ENCODE measurements around the gene LYVE1. TPM values are rescaled to one million over a fixed set of nuclear protein-coding genes. Genes with fewer than 3 reads are reported as not detected.

LYVE1 gene
- total RNA-seq, 2 donors from 2014 or later: 112 to 292 TPM

DNA sequence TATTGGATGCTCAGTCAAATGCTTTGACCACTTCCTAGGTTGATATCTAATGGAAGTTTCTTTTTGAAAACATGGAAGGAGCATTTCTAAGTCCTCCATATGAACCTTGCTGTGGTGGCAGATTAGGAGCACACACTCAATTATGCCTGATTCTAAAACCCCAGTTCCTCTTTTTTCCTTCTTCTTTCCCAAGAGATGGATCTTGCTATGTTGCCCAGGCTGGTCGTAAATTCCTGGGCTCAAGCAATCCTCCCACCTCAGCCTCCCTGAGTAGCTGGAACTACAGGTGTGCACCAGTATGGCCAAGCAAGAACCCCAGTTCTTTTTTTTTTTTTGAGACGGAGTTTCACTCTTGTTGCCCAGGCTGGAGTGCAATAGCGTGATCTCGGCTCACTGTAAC is 3.0 kb downstream of the LYVE1 start:
- intact Hi-C loops (cut with DNase I): no loop called here
- DNase-seq (ENCODE audit: low spot score): no peak

DNA sequence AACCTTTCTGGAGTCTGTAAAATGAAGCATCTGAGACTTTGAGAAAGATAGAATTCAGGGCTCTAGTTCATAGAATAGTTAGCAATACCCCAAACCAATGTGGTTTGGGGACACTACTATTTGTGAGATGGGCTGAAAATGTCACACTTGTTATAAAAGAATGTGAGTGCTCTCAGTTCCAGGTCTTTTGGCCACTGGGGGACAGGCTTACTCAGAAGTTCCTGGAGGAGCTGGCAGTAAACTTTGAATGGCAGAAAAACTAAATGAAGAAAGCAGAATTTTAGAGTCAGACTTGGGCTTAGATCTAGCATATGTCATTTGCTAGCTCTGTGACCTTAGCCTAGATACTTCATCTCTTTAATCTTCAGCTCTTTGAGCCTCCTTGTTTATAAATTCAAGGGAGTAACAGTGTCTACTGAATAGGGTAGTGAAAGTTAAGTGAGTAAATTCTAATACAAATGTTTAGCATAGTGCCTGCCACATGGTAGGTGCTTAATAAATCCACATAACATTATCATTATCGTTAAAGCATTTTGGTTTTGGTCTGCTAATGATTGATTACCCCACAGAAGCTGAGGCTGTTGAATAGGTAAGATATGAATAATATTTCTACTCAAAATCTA is 3.7 kb downstream of the LYVE1 start:
- intact Hi-C loops (cut with DNase I): no loop called here
- DNase-seq (ENCODE audit: low spot score): no peak

- intact Hi-C loops (cut with DNase I): no loop called here
- no peak for DNase-seq (ENCODE audit: low spot score)
These were observed 4.4 kb downstream of the LYVE1 start for GRCh38 chr11:10564030-10564429.

DNA sequence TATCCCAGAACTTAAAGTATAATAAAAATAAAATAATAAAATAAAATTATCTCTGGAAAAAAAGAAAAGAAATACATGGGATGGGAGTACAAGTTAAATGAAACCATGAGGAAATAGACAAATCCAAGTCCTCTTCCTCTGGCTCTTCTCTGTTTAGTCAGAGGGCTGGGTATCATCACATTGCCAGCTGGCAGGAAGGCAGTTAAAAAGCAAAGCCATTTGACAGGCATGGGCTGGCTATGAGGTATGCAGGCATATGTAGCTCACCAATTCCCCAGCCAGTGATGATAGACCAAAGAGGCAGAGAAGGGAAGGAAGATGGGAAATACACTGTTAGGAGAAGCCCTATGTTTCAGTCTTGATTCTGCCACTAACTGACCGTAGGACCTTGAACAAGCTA is 6.5 kb downstream of the LYVE1 start:
- DNase-seq (ENCODE audit: low spot score): no peak
- intact Hi-C loops (cut with DNase I): no loop called here

DNA sequence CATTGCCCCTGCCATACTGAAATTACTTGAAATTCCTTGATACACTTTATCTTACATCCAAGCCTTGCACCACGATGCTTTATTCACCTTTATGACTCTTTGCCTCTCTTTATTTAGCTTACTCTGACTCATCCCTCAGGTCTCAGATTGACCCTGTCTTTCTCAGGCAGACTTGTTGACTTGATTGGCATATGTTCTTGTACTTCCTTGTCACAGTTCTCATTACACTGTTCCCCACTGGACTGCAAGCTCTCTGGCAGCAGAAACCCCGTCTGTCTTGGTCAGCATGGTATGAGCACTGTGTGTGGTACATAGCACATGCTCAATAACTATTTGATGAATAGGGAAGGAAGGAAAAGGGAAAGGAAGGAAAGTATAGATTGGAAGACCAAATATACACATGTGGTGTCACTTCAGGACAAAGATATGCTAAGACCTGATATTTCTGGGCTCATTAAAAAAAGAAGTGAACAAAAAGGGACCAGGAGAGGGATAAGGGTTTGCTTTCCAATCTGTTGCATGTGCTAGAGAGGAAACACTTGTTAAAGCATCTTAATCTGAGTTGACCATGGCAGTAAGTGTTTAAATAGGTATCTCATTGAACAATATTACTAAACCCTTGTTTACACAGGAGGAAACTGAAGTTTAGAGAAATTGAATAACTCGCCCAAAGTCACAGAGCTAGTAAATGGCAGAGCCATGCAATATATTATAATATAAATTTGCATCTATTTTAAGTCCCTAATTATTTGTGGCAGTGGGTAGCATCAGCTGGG is 7.2 kb downstream of the LYVE1 start:
- intact Hi-C loops (cut with DNase I): no loop called here
- no peak for DNase-seq (ENCODE audit: low spot score)

GRCh38 chr11:10558288-10558687 is 10.2 kb downstream of the LYVE1 start:
- intact Hi-C loops (cut with DNase I): no loop called here
- DNase-seq (ENCODE audit: low spot score): no peak

DNA sequence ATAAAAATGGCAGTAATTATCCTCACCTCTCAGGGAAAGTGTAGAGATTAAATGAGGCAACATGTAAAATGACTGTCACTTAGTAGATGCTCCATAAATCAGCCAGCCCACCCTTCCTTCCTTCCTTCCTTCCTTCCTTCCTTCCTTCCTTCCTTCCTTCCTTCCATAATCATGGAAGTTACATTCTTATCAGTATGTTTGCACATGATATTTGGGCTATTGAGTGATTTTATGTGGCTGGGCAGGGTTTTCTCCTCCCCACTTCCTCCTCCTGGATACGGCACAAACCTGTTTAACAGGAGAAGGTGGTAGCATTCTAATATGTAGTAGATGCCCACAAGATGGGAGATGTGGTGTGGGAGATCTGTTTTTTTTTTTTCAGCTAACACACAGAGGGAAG is 11.9 kb downstream of the LYVE1 start:
- no peak for DNase-seq (ENCODE audit: low spot score)
- intact Hi-C loops (cut with DNase I): no loop called here

- intact Hi-C loops (cut with DNase I): no loop called here
- no peak for DNase-seq (ENCODE audit: low spot score)
These were observed 16.6 kb downstream of the LYVE1 start for GRCh38 chr11:10551845-10552352.

DNA sequence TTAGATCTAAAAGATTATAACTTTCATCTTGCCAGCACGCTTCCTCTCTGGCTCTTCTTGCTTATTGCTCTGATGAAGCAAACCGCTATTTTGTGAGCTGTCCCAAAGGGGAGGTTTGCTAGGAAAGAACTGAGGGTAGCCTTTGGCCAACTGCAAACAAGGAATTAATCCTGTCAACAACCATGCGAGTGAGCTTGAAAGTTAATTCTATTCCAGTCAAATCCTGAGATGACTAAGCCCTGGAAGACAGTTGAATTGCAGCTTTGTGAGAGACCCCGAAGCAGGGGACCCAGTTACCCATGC is 17.2 kb downstream of the LYVE1 start:
- intact Hi-C loops (cut with DNase I): no loop called here
- no peak for DNase-seq (ENCODE audit: low spot score)

- intact Hi-C loops (cut with DNase I): no loop called here
- DNase-seq (ENCODE audit: low spot score): no peak
These were observed 17.8 kb downstream of the LYVE1 start for GRCh38 chr11:10550503-10551289.

DNA sequence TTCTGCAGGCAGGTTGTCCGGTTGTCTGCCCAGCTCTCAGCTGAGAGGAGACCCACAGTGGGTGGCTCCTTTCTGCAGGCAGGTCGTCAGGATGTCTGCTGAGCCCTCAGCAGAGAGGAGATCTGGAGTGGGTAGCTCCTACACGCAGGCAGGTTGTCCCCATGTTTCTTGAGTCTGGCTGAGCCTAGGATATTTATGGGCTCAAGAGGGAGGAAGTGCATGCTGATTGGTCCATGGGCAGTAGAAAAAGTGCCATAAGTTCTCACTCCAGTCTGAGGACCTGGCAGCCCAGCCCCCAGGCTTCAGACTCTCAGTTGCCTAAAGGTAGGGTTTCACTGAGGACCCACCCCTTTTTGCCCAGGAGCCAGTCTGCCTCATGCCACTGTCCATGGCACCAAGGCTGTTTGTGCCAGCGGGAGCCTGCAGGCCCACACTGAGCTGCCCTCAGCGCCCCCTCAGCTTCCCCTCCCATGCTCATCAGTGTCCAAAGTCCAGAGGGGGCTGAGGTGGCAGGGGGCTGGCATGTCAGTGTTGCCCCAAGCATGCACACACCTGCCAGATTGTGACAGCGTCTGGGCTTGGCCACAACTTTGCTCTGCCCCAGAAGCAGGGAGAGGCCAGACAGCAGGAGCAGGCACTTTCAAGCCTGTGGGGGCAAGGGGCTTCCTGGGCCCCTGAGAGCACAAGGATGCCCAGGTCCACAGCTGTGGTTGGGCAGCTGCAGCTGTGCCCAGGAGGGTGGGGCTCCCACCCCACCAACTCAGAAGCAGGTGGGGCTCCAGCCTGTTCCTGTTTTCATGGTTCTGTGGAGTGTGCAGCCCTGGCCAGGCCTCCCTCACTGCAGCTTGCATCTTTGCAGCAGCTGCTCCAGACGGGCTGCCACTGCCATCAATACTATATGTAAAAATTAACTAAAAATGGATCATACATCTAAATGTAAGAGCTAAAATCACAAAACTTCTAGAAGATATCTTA is 23.7 kb downstream of the LYVE1 start:
- no peak for DNase-seq (ENCODE audit: low spot score)
- intact Hi-C loops (cut with DNase I): loop anchor here in 1 of 2 donors (10.0 kb wide), 1 partner anchor 140 kb away; no protein-coding TSS in a partner anchor

- DNase-seq (ENCODE audit: low spot score): peak; percentile 72
- intact Hi-C loops (cut with DNase I): loop anchor here in 1 of 2 donors (10.0 kb wide), 1 partner anchor 139 kb away; no protein-coding TSS in a partner anchor
These were observed 24.7 kb downstream of the LYVE1 start for GRCh38 chr11:10543782-10544181.

DNA sequence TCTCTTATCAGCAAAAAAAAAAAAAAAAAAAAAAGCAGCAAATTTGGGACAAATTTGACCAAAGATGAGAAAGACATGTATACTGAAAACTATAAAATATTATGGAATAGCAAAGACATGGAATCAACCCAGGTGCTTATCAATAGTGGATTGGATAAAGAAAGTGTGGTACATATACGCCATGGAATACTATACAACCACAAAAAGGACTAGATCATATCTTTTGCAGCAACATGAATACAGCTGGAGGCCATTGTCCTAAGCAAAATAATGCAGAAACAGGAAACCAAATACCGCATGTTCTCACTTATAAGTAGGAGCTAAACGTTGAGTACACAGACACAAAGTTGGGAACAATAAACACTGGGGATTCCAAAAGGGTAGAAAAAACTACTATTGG is 25.7 kb downstream of the LYVE1 start:
- intact Hi-C loops (cut with DNase I): loop anchor here in 1 of 2 donors (10.0 kb wide), 1 partner anchor 138 kb away; no protein-coding TSS in a partner anchor
- no peak for DNase-seq (ENCODE audit: low spot score)

DNA sequence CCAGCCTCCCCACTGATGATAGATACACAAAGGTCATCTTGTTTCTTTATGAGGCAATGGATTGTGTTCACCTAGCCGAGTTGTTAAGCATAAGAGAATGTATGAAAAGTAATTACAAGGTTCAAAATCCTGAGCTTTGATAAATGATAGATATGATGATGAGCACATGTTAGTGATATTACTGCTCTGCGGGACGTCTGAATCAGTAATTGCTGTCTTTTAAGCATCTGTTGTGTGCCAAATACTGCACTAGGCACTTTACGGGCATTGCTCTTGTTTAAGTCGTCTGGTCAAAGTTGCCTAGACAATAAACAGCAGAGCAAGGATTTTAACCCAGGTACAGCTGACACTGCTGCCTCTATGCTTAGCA is 26.9 kb downstream of the LYVE1 start:
- intact Hi-C loops (cut with DNase I): loop anchor here in 1 of 2 donors (10.0 kb wide), 1 partner anchor 137 kb away; no protein-coding TSS in a partner anchor
- DNase-seq (ENCODE audit: low spot score): no peak

- DNase-seq (ENCODE audit: low spot score): peak; percentile 99
- intact Hi-C loops (cut with DNase I): loop anchor here in 1 of 2 donors (10.0 kb wide), 1 partner anchor 136 kb away; no protein-coding TSS in a partner anchor
These were observed 27.4 kb downstream of the LYVE1 start, which contains the start of gene RNF141 for GRCh38 chr11:10540915-10541560. RNF141 (minus strand) TSS chr11:10541187; CDS start chr11:10534158, 7,029 bp downstream.

DNA sequence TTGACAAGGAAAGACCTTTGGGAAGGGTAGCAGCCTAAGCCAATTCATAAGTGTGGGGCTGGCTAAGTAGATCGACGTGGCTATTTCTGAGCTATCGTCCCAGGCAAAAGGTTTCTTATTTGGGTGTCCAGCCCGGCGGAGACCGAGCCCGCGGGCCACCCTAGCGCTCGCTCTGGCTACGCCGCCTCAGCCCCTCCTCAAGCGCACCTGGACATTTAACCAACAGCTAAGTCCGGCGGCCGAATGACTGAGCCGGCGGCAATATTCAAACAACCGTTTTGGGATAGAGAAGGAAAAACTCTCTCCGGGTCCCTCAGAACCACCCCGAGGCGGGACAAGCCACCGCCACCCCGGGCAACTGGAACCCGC is 27.9 kb downstream of the LYVE1 start:
- peak; percentile 82 for DNase-seq (ENCODE audit: low spot score)
- intact Hi-C loops (cut with DNase I): loop anchor here in 1 of 2 donors (10.0 kb wide), 1 partner anchor 136 kb away; no protein-coding TSS in a partner anchor

DNA sequence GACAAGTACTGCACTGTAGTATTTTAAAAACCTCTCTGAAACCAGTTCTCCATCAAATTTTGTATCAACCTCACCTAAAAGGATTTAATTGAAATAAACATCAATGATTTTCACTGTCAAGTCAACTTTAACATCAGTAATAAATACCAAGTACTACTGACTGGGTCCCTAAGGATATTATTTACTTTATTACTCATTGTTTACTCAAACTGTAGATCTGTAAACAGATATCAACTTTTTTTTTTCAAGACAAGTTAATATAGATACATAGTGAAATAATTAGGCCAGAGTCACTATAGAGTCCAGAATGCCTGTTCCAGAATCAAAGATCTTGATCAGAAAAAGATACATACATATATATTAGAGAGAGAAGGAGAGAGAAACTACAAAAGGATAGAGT is 29.1 kb downstream of the LYVE1 start:
- intact Hi-C loops (cut with DNase I): no loop called here
- DNase-seq (ENCODE audit: low spot score): no peak

GRCh38 chr11:10538924-10539323 is 29.5 kb downstream of the LYVE1 start:
- no peak for DNase-seq (ENCODE audit: low spot score)
- intact Hi-C loops (cut with DNase I): no loop called here

Data from posterior vena cava (tissue), 2 donors.